Lung (tissue), 12 donors: ENCODE results near the gene DMBT1. TPM values are rescaled to one million over a fixed set of nuclear protein-coding genes. Genes with fewer than 3 reads are reported as not detected.

Experiments used
- ATAC-seq: fragments of 200-7000 bp; cut with Tn5 transposase; one replicate; pipeline ENCODE4 v1.9.1; 2020; ENCODE audit warnings: moderate number of reproducible peaks; ENCODE audit not compliant: insufficient read depth, low FRiP score
- DNase-seq, 3 donors: peaks; one replicate each; pipeline ENCODE4 v3.0.0-alpha.2; 2013 to 2017
- H3K27ac ChIP-seq, 2 donors: one replicate each; pipeline ENCODE4 v1.5.1; 2013; ENCODE audit warnings: mild to moderate bottlenecking in 2 of 2, moderate library complexity in 2 of 2, control low read depth in 1 of 2, inconsistent platforms in 1 of 2, low read depth in 1 of 2, low read length in 1 of 2
- H3K27me3 ChIP-seq, 3 donors: one replicate each; pipeline ENCODE4 v1.5.1; 2013; ENCODE audit warnings: low read length in 2 of 3; ENCODE audit not compliant: control insufficient read depth in 3 of 3, insufficient read depth in 3 of 3
- H3K36me3 ChIP-seq, 4 donors: one replicate each; pipeline ENCODE4 v1.5.1; 2013; ENCODE audit warnings: low read length in 4 of 4, mild to moderate bottlenecking in 1 of 4, moderate library complexity in 1 of 4; ENCODE audit not compliant: control insufficient read depth in 4 of 4, insufficient read depth in 4 of 4
- H3K4me1 ChIP-seq, 5 donors: one replicate each; pipeline ENCODE4 v1.5.1; 2013; ENCODE audit warnings: low read length in 5 of 5, mild to moderate bottlenecking in 2 of 5, moderate library complexity in 1 of 5; ENCODE audit not compliant: control insufficient read depth in 5 of 5, insufficient read depth in 5 of 5
- H3K4me3 ChIP-seq: one replicate; pipeline ENCODE4 v1.5.1; 2013; ENCODE audit warnings: mild to moderate bottlenecking, control low read depth, moderate library complexity
- H3K9ac ChIP-seq, 2 donors: one replicate each; pipeline ENCODE4 v1.5.1; 2013; ENCODE audit warnings: low read length in 2 of 2, control low read depth in 1 of 2; ENCODE audit not compliant: insufficient read depth in 1 of 2
- H3K9me3 ChIP-seq, 4 donors: one replicate each; pipeline ENCODE4 v1.5.1; 2013; ENCODE audit warnings: low read length in 3 of 4, mild to moderate bottlenecking in 1 of 4, moderate library complexity in 1 of 4; ENCODE audit not compliant: control insufficient read depth in 4 of 4, insufficient read depth in 3 of 4
- CTCF ChIP-seq: IDR thresholded peaks from 2 replicates; pipeline ENCODE4 v1.5.1; 2012; ENCODE audit warnings: mild to moderate bottlenecking; ENCODE audit errors: control extremely low read depth, extremely low read depth
- WGBS, 2 donors: extraction: QIAGEN DNeasy Blood & Tissue Kit; methylation state at CpG; one replicate each; pipeline ENCODE4 v1.1.7; 2013; 5-methylcytosine and 5-hydroxymethylcytosine counted together
- polyA plus RNA-seq, 2 donors: library from polyadenylated mRNA; stranded (reverse); fragments of 200-250 nt; gene quantifications; one replicate each; pipeline ENCODE4 v1.2.1, GENCODE V29; 2013
- total RNA-seq, 2 donors: library from RNA; depleted of rRNA in 1 of 2; stranded (reverse); fragments of >200 nt in 1 of 2; gene quantifications; one replicate each; pipeline ENCODE4 v1.2.1, GENCODE V29; 2014 to 2021
- donor health status: control.
- donor health status: control.
- donor health status: Bipolar disorder and iron deficiency.
- donor health status: healthy.
- donor health status: DM: yes; HTN: yes; CAD: no.

Gene DMBT1
- total and polyA plus RNA-seq, 4 donors = 21.1 to 337 (median 111) TPM

- no peak for ATAC-seq
- Histone ChIP-seq H3K4me1 (no peaks in the 10 kb centered on the region), H3K36me3 (no peaks in the 10 kb centered on the region), H3K9me3 (no peaks in the 10 kb centered on the region), H3K27me3 (no peaks in the 10 kb centered on the region), H3K4me3 (no peak overlapping the region), H3K27ac (no peak overlapping the region), H3K9ac (no peak overlapping the region)
- DNase-seq = no peak
- 87 to 91% methylated on average over 6 of the region's 6 CpGs for WGBS, 2 donors
- TF ChIP-seq CTCF = no peak
Observed at GRCh38 chr10:122587098-122587760, 26.7 kb downstream of the DMBT1 start.

- Histone ChIP-seq H3K9me3 (no peaks in the 10 kb centered on the region), H3K36me3 (no peaks in the 10 kb centered on the region), H3K27ac (no peak overlapping the region), H3K4me1 (no peaks in the 10 kb centered on the region), H3K9ac (no peak overlapping the region), H3K27me3 (no peaks in the 10 kb centered on the region), H3K4me3 (no peak overlapping the region)
- ATAC-seq = no peak
- 90 to 95% methylated on average over 3 of the region's 3 CpGs for WGBS, 2 donors
- no peak for TF ChIP-seq CTCF
- no peak for DNase-seq
Observed at GRCh38 chr10:122588381-122588780, 27.8 kb downstream of the DMBT1 start.

DNA sequence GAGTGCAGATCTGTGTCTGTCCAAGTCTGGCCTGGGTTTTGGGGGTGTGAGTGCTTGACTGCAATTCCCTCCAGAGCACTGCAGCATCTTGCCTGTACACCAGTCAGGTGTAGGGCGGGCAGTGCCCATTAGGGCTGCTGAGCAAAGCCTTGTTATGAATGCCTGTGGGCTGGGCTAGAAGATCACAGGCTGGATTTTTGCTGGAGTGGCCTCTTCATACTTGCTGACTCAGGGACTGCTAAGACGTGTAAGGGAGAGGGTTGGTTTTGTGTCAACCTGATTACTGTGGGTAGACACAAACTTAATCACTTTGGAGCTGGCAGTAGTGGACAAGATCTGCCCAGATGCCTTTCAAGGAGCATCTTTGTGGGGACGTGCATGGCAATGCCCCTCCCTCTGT, 29.6 kb downstream of the DMBT1 start:
- ATAC-seq (no peak), DNase-seq (peak in 2 of 3 donors; percentile 46 to 61)
- H3K9me3 ChIP-seq = no peaks in the 10 kb centered on the region
- H3K27me3 ChIP-seq = no peaks in the 10 kb centered on the region
- H3K27ac ChIP-seq = no peak overlapping the region
- no peak for TF ChIP-seq CTCF
- no peaks in the 10 kb centered on the region for H3K36me3 ChIP-seq
- no peak overlapping the region for H3K4me3 ChIP-seq
- no peaks in the 10 kb centered on the region for H3K4me1 ChIP-seq
- H3K9ac ChIP-seq = no peak overlapping the region
- WGBS, 2 donors = 74 to 79% methylated on average over 3 of the region's 3 CpGs

GRCh38 chr10:122591736-122592135, 31.2 kb downstream of the DMBT1 start:
- H3K4me1 ChIP-seq = no peaks in the 10 kb centered on the region
- DNase-seq (no peak), ATAC-seq (no peak)
- H3K9me3 ChIP-seq = no peaks in the 10 kb centered on the region
- no peaks in the 10 kb centered on the region for H3K36me3 ChIP-seq
- WGBS, 2 donors = 75 to 82% methylated on average over 3 of the region's 3 CpGs
- no peak overlapping the region for H3K27ac ChIP-seq
- no peak overlapping the region for H3K4me3 ChIP-seq
- H3K9ac ChIP-seq = no peak overlapping the region
- no peaks in the 10 kb centered on the region for H3K27me3 ChIP-seq
- no peak for TF ChIP-seq CTCF
